Dedifferentiated amniotic fluid mesenchymal stem cell (primary cell): Measurements from ENCODE around the gene CEP68.
"Not testable (repeated sequence)": the region's sequence is repeated elsewhere in the genome, so short reads cannot be mapped to it uniquely, and the experiment has no call there.

Experiments used
- DNase-seq: peaks from one replicate; pipeline ENCODE4 v3.0.0-alpha.2; 2016; ENCODE audit errors: extremely low spot score

The CEP68 gene, protein sequence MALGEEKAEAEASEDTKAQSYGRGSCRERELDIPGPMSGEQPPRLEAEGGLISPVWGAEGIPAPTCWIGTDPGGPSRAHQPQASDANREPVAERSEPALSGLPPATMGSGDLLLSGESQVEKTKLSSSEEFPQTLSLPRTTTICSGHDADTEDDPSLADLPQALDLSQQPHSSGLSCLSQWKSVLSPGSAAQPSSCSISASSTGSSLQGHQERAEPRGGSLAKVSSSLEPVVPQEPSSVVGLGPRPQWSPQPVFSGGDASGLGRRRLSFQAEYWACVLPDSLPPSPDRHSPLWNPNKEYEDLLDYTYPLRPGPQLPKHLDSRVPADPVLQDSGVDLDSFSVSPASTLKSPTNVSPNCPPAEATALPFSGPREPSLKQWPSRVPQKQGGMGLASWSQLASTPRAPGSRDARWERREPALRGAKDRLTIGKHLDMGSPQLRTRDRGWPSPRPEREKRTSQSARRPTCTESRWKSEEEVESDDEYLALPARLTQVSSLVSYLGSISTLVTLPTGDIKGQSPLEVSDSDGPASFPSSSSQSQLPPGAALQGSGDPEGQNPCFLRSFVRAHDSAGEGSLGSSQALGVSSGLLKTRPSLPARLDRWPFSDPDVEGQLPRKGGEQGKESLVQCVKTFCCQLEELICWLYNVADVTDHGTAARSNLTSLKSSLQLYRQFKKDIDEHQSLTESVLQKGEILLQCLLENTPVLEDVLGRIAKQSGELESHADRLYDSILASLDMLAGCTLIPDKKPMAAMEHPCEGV

DNA sequence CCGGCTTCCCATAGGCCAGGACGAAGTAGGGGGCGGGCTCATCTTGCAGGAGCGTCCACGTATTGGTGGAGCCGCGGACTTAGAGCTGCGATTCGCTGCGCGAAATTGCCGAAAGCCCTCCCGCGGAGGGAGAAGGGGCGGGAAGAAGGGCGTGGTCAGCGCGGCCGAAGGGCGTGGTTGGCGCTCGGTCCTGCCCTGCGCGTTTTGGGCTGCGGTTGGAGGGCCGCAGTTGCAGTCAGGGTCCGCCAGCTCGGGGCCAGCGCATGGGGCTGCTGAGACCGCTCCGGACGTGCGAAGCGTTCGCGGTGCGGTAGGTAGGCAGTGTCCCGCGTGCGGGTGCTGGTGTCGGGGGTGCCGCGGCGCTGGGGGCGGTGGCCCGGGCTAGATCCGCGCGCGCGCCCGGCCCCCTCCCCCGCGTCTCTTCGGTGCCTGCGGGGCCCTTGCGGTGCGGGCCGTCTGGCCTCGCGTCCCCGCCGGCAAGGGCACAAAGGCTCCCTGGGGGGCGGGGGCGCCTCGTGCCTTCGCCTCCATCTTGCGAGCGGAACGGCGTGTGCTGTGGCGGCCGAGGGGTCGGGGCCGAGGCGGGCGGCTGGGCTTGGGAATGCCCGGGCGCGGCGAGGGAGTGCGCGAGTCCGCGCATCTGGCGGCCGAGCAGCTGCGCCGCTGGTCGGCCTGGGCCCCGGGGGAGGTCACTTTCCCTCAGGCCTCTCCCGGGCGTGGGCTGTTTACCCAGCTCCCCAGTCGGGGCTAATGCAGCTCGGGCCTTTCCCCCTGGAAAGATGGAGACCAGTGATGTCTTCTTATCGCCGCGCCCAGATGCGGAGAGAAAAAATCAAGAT, at the start of gene CEP68:
Gene CEP68, plus strand, starts transcription at position 202 of the 839 bp plus-strand sequence. CDS start 13,029 bp downstream, outside the sequence.
- DNase-seq: peak; percentile 97

- DNase-seq: no peak
These were observed 42.4 kb upstream of the CEP68 start for GRCh38 chr2:65013776-65014175.

DNA sequence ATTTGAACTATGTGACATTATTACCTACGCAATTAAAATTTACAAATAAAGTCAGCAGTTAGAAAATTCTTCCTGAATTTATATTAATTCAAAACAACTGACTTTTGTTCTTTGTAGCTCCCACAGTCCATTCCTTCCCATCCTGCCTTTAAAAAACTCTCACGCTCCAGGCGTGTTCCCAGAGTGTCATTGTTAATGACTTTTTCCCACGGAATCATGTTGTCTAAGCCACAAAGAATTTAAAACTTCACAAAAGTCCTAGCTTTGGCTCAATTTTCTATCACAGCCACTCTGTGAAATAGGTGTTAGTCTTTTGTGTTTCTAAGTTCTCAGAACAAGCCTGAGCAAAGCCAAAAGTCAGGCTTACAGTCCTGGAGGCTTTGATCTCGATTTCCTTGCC, 40.5 kb upstream of the CEP68 start:
- DNase-seq: no peak

DNA sequence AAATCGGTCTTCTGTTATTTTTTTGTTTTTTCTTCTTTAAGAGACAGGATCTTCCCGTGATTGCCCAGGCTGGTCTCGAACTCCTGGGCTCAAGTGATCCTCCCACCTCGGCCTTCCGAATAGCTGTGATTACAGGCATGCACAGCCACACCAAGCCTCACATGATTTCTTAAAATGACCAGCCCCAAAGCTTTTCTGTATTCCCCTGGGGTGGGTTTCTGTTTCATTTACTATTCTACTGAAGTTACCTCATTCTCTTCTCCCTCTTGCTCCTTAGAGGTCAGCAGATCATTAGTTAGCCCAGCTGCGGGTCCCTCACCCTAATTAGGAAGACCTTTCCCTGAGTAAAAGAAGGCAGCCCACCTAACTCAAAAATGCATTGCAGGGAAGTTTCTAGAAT, 39.4 kb upstream of the CEP68 start:
- no peak for DNase-seq

DNA sequence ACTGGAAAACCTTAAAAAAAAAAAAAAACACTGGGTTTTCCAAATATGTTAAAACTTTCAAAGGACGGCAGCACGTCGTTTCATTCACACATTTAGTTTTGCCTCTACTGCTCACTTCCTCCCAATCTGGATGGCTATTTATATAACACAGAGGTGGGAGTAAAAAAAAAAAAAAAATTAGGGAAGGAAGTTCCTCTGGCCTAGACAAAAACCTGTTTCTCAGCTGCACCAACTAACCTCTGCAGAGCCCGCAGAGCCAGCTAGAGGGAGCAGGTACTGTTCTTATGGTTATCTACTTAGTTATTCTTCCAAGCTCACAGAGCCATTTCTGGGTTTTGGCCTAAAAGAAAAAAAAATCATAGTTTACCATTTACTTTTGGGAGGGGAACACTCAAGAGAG, 38.9 kb upstream of the CEP68 start:
- DNase-seq: no peak

GRCh38 chr2:65018141-65018582, 38.1 kb upstream of the CEP68 start:
- DNase-seq: no peak

DNA sequence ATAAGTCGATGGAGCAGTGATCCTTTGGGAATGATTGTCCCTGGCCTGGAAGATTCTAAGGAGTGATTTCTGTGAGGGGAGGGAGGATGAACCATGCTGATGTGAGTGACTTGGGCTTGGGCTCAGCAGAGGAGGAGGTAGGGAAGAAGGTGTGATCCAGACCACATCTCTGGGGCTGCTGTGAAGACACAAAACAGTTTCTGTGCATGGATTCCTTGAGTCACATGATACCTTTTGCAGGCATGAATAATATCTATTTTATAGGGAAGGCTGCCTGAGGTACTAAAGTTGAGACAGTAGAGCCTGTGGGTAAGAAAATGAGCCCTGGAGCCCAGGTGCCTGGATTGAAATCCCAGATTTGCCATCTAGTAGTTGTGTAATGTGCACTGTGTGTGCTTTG, 37.2 kb upstream of the CEP68 start:
- no peak for DNase-seq

GRCh38 chr2:65019675-65020195, 36.5 kb upstream of the CEP68 start:
- no peak for DNase-seq

GRCh38 chr2:65020251-65020650, 36.0 kb upstream of the CEP68 start:
- not testable (repeated sequence) for DNase-seq

GRCh38 chr2:65020943-65021528, 35.2 kb upstream of the CEP68 start:
- DNase-seq: no peak

DNA sequence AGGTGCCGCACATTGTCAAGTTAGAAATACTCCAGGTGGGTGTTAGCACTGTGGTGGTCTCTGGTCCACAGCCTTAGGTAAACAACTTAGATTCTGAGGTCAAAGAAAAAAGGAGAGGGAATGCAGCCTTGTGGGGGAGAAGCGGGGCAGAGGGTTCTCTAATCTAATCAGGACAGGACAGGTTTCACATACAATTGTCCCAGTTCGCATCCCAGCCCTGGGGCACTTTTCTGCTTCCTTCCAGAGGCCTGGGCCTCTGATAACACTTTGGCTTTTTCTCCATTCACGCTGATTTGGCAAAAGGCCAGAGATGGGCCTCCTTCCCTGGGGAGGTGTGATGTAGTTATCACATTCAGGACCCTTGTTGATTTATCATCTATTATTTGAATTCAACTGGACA, 34.5 kb upstream of the CEP68 start:
- no peak for DNase-seq

GRCh38 chr2:65022189-65022588, 34.0 kb upstream of the CEP68 start:
- DNase-seq: no peak

GRCh38 chr2:65023742-65024141, 32.5 kb upstream of the CEP68 start:
- no peak for DNase-seq

DNA sequence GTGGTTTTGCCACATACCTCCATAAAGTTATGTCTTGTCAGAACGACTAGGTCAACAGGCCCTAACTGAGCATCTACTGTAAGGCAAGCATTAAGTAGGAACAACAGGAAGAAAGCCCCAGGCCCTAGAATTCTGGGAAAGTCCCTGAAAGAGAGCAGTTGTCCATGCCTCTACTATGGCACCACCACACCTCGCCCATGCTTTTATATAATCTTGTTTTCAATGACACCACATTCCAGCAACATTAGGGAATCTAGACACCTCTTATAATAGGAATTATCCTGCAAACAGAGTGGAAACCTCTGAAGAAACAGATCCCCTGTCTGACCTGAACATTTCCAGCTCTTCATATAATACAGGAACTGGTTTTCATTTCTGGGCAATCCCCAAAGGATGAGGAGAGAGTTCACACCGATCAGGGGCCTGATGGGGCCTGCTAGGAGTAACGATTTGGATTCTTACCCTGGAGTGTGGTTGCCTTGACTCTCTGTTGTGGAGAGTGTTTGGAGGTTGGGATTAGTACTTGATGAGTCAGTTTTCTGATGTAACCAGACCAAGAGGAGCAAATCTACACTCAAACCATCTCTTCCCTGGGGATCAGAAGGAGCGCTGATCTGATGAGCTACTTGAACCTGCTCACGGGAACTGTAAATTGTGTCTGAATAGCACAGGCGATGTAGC, 31.9 kb upstream of the CEP68 start:
- DNase-seq: peak; percentile 75

DNA sequence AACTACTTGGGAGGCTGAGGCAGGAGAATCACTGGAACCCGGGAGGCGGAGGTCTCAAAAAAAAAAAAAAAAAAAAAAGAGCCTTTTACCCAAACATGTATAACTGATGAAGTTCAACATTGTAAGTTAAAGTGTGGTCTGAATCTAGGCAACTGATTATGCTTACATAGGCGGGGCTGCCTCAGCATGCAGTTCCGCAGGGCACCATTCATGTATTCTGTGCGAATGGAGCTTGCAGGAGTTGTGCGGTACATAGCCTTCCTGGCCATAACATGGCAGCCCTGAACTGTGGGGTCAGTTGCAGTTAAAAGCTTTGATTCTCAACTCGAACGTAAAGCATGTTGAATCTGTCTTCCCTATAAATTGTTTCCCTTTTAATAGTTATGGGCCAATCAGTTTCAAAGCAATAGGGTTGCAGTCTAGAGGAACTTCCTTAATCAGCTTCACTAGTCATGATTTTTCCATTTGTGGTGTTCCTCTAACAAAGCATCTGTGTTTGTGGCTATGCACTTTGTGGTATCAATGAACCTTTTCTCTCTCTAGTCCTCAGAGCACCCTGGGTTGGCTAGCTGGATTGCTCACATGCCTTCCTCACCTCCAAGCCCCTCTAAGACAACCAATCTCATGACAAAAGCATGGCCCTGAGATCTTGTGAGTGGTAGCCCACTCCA, 30.6 kb upstream of the CEP68 start:
- no peak for DNase-seq

DNA sequence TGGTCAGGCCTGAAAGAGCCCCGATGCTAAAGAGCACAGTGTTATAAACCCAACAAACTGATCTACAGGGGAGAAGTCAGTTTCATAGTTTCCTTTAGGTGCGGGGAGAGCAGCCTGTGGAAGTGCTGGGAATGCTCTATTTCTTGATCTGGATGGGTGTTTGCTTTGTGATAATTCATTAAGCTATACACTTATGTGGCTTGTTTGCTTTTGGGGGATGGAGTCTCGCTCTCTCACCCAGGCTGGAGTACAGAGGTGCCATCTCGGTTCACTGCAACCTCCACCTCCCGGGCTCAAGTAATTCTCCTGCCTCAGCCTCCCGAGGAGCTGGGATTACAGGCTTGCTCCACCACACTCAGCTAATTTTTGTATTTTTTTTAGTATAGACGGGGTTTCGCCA, 30.1 kb upstream of the CEP68 start:
- no peak for DNase-seq

DNA sequence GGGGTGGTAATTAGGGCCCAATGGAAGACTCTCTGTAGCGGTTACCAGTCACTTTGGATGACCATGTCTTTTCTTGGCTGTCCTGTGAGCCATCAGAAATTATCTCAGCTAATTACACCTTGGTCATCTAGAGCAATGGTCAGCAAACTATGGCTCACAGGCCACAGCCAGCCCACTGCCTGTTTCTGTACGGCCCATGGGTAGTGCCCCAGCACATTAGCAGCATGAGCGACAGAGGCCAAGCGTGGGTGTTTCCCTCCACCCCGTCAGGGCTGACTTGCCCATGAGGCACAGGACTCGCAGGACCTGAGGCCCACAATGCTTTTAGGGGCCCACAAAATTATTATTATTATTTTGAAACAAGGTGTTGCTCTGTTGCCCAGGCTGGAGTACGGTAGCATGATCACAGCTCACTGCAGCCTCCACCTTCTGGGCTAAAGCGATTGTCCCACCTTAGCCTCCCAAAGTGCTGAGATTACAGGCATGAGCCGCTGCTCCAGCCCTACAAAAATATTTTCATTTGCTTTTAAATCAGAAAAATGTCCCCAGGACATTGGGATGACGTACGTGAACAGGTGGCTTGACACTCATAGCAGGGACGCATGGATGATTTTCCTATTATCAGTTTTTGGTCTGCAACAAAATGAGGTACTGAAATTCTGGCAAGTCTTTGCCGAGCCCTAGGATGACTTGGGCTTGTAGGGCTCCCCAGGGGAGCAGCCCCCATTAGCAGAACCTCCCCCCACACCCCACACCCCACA, 29.3 kb upstream of the CEP68 start:
- DNase-seq: no peak

GRCh38 chr2:65027616-65028244, 28.5 kb upstream of the CEP68 start:
- no peak for DNase-seq
